Measurements from ENCODE around the gene WNT9A. TPM values are rescaled to one million over a fixed set of nuclear protein-coding genes. Genes with fewer than 3 reads are reported as not detected.

Gene WNT9A
- total and polyA plus RNA-seq, 2 experiments from 2014 or later = 1.5 to 2.8 TPM

DNA sequence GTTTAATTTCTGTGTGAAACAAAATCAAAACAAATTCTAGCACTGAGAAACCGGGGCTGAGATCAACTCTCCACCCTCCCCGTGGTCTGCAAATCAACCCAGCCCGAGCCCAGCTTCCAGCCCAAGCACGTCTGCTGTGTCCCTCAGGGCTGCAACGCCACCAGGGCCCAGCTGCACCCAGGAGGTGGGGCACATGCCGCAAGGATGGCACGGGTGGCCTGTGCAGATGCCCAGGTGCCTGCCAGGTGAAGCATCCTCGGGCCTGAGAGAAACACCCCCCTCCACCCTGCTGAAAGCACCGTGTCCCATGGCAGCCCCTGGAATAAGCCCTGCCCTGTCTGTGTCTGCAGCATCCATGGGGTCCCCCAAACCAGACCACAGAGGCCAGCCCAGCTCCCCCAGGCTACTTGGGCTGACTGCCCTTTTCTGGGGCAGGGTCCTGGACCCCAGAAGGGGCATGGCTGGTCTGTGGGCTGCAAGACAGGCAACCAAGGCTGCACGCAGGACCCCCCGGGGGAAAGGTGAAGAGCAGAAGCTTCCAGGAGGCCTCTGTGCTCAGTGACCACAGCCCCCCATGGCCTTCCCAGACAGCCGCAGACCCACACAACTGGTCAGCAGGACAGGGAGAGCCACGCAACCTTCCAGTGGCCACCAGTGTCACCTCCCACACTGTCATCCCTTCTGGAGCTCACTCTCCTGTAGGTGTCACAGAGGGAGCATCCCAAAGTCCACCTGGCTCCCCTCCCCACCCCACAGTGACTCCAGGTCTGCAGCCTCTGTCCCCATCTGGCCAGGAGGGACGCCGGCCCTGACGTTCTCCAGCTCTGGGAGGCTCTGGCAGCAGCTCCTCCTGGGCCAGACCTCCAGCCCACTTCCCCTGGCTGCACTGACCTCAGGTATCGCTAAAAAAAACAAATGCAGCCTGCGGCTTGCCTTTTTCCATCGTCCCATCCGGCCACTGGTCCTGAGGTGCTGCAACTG is 7.7 kb downstream of the WNT9A start:
- Histone ChIP-seq H4K20me1 (ENCODE audit: insufficient read depth, poor library complexity, severe bottlenecking) (no peaks in the 10 kb centered on the region), H3K27ac (no peak overlapping the region), H3K4me1 (ENCODE audit: insufficient read depth) (peaks cover 11% of the 10 kb centered on the region), H3K79me2 (peaks cover 9% of the 10 kb centered on the region), H3K27me3 (no peaks in the 10 kb centered on the region), H3K9me3 (ENCODE audit: low read depth) (no peaks in the 10 kb centered on the region), H2AFZ (no peak overlapping the region), H3K36me3 (replicated peaks; ENCODE audit: insufficient read depth, low read depth) (no peaks in the 10 kb centered on the region), H3K4me3 (no peak overlapping the region), H3K9me2 (replicated peaks; ENCODE audit: insufficient read depth) (no peaks in the 10 kb centered on the region), H3K4me2 (no peak overlapping the region)
- DNase-seq (ENCODE audit: low spot score) = no peak
- TF ChIP-seq EZH2 (IDR thresholded peaks at IDR 0.05; ENCODE audit: borderline replicate concordance) (no peak), EZH2phosphoT487 (IDR thresholded peaks at IDR 0.05; ENCODE audit: low read depth, severe bottlenecking, unreplicated experiment) (no peak)
- TF ChIP-seq, protein P1, sequence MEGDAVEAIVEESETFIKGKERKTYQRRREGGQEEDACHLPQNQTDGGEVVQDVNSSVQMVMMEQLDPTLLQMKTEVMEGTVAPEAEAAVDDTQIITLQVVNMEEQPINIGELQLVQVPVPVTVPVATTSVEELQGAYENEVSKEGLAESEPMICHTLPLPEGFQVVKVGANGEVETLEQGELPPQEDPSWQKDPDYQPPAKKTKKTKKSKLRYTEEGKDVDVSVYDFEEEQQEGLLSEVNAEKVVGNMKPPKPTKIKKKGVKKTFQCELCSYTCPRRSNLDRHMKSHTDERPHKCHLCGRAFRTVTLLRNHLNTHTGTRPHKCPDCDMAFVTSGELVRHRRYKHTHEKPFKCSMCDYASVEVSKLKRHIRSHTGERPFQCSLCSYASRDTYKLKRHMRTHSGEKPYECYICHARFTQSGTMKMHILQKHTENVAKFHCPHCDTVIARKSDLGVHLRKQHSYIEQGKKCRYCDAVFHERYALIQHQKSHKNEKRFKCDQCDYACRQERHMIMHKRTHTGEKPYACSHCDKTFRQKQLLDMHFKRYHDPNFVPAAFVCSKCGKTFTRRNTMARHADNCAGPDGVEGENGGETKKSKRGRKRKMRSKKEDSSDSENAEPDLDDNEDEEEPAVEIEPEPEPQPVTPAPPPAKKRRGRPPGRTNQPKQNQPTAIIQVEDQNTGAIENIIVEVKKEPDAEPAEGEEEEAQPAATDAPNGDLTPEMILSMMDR (IDR thresholded peaks at IDR 0.05; ENCODE audit: poor library complexity) = no peak
- 88% methylated on average over 20 of the region's 20 CpGs for WGBS (ENCODE audit: low lambda C conversion rate, missing lambda C conversion rate)

DNA sequence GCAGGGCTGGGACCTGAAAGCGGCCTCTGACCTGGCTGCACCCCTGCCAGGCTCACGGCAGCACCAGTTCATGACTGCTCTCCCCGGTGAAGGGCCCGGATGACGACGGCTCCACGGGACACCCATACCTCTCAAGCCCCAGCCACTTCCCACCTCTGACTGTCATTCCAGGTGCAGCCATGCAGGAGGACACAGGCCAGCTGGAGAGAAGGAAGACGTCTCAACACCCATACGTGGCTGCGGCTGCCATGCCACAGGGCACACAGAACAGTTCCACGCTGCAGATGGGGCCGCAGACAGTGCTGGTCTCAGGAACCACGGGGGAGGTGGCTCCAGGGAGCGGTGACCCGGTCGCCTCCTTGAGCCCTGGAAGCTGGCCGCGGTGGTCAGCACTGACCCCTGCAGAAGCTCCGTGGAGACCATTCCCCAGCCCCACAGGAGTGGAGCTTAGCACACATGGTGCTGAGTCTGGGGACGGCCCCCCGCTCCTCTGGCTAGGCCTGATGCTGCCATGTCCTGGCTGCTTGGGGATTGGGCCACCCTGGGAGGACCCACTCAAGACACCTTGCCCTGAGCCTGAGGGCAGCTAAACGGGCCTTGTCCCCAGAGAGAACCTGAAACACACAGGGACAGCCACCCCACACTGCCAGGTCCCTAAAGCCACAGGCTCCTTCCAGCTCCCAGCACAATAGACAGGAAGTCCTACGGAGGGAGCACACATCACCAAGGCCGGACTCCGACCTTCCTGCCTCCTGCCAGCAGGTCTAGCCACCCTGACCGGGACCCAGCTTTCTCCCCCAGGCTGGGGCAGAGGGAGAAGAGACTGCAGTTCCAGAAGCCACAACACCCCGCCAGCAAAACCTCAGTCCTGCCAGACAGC is 8.6 kb downstream of the WNT9A start:
- 88% methylated on average over 26 of the region's 27 CpGs for WGBS (ENCODE audit: low lambda C conversion rate, missing lambda C conversion rate)
- no peak for DNase-seq (ENCODE audit: low spot score)
- Histone ChIP-seq H3K27ac (no peak overlapping the region), H3K9me2 (replicated peaks; ENCODE audit: insufficient read depth) (no peaks in the 10 kb centered on the region), H3K9me3 (ENCODE audit: low read depth) (no peaks in the 10 kb centered on the region), H3K79me2 (peaks cover 6% of the 10 kb centered on the region), H3K4me3 (no peak overlapping the region), H3K36me3 (replicated peaks; ENCODE audit: insufficient read depth, low read depth) (no peaks in the 10 kb centered on the region), H2AFZ (no peak overlapping the region), H3K4me1 (ENCODE audit: insufficient read depth) (peaks cover 1% of the 10 kb centered on the region), H3K4me2 (no peak overlapping the region), H4K20me1 (ENCODE audit: insufficient read depth, poor library complexity, severe bottlenecking) (no peaks in the 10 kb centered on the region), H3K27me3 (no peaks in the 10 kb centered on the region)
- no peak for TF ChIP-seq EZH2 (IDR thresholded peaks at IDR 0.05; ENCODE audit: borderline replicate concordance)
- no peak for TF ChIP-seq EZH2phosphoT487 (IDR thresholded peaks at IDR 0.05; ENCODE audit: low read depth, severe bottlenecking, unreplicated experiment)
- TF ChIP-seq, protein P1 (IDR thresholded peaks at IDR 0.05; ENCODE audit: poor library complexity) = no peak

DNA sequence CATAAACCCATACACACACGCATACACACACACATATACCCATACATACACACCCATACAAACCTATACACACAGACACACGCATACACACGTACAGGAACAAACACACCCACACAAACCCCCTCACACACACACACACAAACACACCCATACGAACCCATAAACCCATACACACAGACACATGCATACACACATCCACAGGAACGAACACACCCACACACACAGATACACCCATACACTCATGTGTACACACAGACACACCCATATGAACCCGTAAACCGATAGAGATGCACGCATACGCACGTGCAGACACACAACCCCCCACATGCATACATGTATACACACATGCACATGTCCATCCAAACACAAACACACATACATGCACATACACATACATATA is 9.5 kb downstream of the WNT9A start:
- DNase-seq (ENCODE audit: low spot score) = no peak
- Histone ChIP-seq H3K4me2 (no peak overlapping the region), H3K27me3 (no peaks in the 10 kb centered on the region), H3K4me3 (no peak overlapping the region), H3K36me3 (replicated peaks; ENCODE audit: insufficient read depth, low read depth) (no peaks in the 10 kb centered on the region), H3K79me2 (no peaks in the 10 kb centered on the region), H3K9me3 (ENCODE audit: low read depth) (no peaks in the 10 kb centered on the region), H2AFZ (no peak overlapping the region), H3K9me2 (replicated peaks; ENCODE audit: insufficient read depth) (no peaks in the 10 kb centered on the region), H3K4me1 (ENCODE audit: insufficient read depth) (no peaks in the 10 kb centered on the region), H4K20me1 (ENCODE audit: insufficient read depth, poor library complexity, severe bottlenecking) (no peaks in the 10 kb centered on the region), H3K27ac (no peak overlapping the region)
- TF ChIP-seq EZH2 (IDR thresholded peaks at IDR 0.05; ENCODE audit: borderline replicate concordance) (no peak), EZH2phosphoT487 (IDR thresholded peaks at IDR 0.05; ENCODE audit: low read depth, severe bottlenecking, unreplicated experiment) (no peak)
- TF ChIP-seq, protein P1 (IDR thresholded peaks at IDR 0.05; ENCODE audit: poor library complexity) = no peak
- WGBS (ENCODE audit: low lambda C conversion rate, missing lambda C conversion rate) = 96% methylated on average over 10 of the region's 10 CpGs
